Spleen (tissue), 7 donors: ENCODE results near the gene PANK1.

Source experiments
- CTCF ChIP-seq, 11 experiments: fragments of 200-600 bp in 7 of 11; fragments of 450-650 bp in 4 of 11; sonication (generic) in 4 of 11; IDR thresholded peaks in 8 of 11; conservative IDR thresholded peaks in 3 of 11; 1 replicate in 7 of 11; 2 replicates in 4 of 11; pipeline versions ENCODE4 v1.4.0 to v1.8.0; 2016 to 2021; ENCODE audit warnings: antibody characterized with exemption in 11 of 11, inconsistent platforms in 4 of 11, mild to moderate bottlenecking in 1 of 11
- POLR2A ChIP-seq, 3 donors: fragments of 450-650 bp; IDR thresholded peaks; one replicate each; pipeline ENCODE4 v1.5.1; 2017; ENCODE audit warnings: antibody characterized with exemption in 3 of 3, mild to moderate bottlenecking in 1 of 3
- POLR2AphosphoS5 ChIP-seq, 3 donors: sonication (generic); formaldehyde crosslinking; IDR thresholded peaks; one replicate each; pipeline ENCODE4 v1.5.1; 2017; ENCODE audit warnings: antibody characterized with exemption in 3 of 3
- donor health status: DM: no; HTN: no; CAD: no; lungs with moderate emphysema.
- donor health status: DM: no; HTN: no; CAD: no.
- donor health status: DM: no; HTN: no; CAD: no.

- TF ChIP-seq CTCF (IDR thresholded peaks at IDR 0.05 in 8 of 11, conservative IDR thresholded peaks at IDR 0.05 in 3 of 11), result no peak
- no peak for TF ChIP-seq POLR2AphosphoS5 (IDR thresholded peaks at IDR 0.05)
- TF ChIP-seq POLR2A (IDR thresholded peaks at IDR 0.05), result no peak
Measured at GRCh38 chr10:89668386-89669071, 23.5 kb upstream of the PANK1 start.
